ENCODE data around the gene ACTG2.
A peak's percentile ranks its signal among the peaks of the same experiment; 100 is the strongest.

The ACTG2 gene

DNA sequence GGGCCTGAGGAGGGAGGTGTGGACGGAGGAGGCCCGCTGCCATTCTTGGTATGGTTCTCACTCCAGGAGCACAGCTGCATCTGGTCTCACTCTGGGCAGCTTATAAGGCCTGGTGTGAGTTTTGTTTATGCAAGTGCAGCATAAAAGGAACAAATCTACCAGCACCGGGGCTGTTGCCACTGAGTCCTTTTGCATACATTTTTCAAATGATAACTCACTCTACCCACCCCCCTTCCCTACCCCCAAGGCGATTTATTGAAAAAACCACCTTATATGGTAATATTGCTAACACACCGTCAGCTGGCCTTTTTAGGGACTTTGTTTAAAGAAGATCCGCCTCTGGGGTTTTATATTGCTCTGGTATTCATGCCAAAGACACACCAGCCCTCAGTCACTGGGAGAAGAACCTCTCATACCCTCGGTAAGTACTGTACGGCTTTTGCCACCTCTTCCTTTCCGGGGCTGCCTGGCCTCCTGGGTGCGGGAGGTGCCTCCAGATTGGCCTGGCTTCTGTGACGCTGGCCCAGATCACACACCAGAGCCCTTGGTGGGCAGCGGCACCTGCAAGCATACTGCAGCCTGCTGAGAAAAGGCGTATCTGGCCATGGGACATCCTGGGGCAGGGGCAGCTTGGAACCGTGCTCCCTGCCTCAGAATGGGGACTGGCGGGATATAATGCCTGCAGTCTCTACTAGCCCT lies at the start of gene ACTG2:
ACTG2 (plus strand) TSS at position 378 of the 699 bp plus-strand sequence. CDS start 8,304 bp downstream, outside the sequence.
- TF ChIP-seq ZFX (IDR thresholded peaks at IDR 0.05) = no peak
- TF ChIP-seq, protein P1, sequence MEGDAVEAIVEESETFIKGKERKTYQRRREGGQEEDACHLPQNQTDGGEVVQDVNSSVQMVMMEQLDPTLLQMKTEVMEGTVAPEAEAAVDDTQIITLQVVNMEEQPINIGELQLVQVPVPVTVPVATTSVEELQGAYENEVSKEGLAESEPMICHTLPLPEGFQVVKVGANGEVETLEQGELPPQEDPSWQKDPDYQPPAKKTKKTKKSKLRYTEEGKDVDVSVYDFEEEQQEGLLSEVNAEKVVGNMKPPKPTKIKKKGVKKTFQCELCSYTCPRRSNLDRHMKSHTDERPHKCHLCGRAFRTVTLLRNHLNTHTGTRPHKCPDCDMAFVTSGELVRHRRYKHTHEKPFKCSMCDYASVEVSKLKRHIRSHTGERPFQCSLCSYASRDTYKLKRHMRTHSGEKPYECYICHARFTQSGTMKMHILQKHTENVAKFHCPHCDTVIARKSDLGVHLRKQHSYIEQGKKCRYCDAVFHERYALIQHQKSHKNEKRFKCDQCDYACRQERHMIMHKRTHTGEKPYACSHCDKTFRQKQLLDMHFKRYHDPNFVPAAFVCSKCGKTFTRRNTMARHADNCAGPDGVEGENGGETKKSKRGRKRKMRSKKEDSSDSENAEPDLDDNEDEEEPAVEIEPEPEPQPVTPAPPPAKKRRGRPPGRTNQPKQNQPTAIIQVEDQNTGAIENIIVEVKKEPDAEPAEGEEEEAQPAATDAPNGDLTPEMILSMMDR (conservative IDR thresholded peaks at IDR 0.05) = no peak
- H3K27ac ChIP-seq = no peak within 1 kb of the TSS

DNA sequence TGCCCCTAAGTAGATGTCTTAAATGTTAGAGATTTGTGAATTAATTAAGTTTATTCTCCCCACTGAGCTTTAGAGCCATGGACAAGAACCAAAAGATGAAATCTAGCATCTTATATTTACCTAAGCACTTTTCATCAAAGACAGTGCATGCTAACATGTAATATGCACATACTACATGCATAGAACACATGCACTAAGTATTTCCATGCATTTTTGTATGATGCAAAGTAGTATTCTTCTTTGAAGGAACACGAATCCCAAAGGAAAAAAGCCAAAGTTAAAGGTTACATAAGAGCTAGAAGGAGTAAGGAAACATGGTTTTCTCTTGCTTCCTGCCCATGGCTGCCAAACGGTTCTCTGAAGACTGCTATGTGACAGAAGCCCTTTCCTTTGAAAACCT lies 48.7 kb upstream of the ACTG2 start:
- H3K27ac ChIP-seq = no peak overlapping the region
- TF ChIP-seq, protein P1 (conservative IDR thresholded peaks at IDR 0.05) = no peak
- TF ChIP-seq ZFX (IDR thresholded peaks at IDR 0.05) = no peak

- H3K27ac ChIP-seq = no peak overlapping the region
- TF ChIP-seq, protein P1 (conservative IDR thresholded peaks at IDR 0.05) = no peak
- TF ChIP-seq ZFX (IDR thresholded peaks at IDR 0.05) = no peak
These were observed 42.8 kb upstream of the ACTG2 start for GRCh38 chr2:73850009-73850408.

GRCh38 chr2:73851274-73851673 lies 41.5 kb upstream of the ACTG2 start:
- TF ChIP-seq, protein P1 (conservative IDR thresholded peaks at IDR 0.05) = peak; percentile 53
- TF ChIP-seq ZFX (IDR thresholded peaks at IDR 0.05) = no peak
- no peak overlapping the region for H3K27ac ChIP-seq

DNA sequence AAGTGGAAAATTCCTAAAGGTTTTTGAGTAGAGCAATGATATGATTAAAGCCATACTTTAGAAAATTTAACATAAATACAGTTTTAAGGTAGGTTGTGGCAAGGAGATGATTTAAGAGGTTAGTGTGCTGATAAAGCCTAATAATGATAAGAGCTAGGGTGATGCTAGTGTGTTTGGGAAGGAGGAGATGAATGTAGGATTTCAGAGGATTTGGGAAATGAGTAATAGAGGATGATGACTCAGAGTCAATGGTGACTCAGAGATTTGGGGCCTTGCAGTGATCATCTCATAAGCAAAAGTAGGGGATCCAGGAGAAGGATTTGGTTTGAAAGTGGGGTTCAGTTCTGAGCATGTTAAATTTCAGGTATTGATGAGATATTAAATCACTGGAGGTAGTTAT lies 40.8 kb upstream of the ACTG2 start:
- no peak overlapping the region for H3K27ac ChIP-seq
- TF ChIP-seq ZFX (IDR thresholded peaks at IDR 0.05) = no peak
- TF ChIP-seq, protein P1 (conservative IDR thresholded peaks at IDR 0.05) = no peak

- no peak overlapping the region for H3K27ac ChIP-seq
- TF ChIP-seq, protein P1 (conservative IDR thresholded peaks at IDR 0.05) = no peak
- no peak for TF ChIP-seq ZFX (IDR thresholded peaks at IDR 0.05)
These were observed 37.3 kb upstream of the ACTG2 start for GRCh38 chr2:73855526-73855925.

GRCh38 chr2:73856214-73856613 lies 36.6 kb upstream of the ACTG2 start:
- H3K27ac ChIP-seq = no peak overlapping the region
- no peak for TF ChIP-seq ZFX (IDR thresholded peaks at IDR 0.05)
- TF ChIP-seq, protein P1 (conservative IDR thresholded peaks at IDR 0.05) = no peak

Data from C4-2B (cell line).